ENCODE measurements around the gene TECTA.

TECTA gene

GRCh38 chr11:121108413-121108812, 7.4 kb downstream of the TECTA start:
- Histone ChIP-seq H3F3A (ENCODE audit: control insufficient read depth, insufficient read depth) (no peaks in the 10 kb centered on the region), H3K79me2 (ENCODE audit: control insufficient read depth, low read length) (no peaks in the 10 kb centered on the region), H3K27me3 (ENCODE audit: control insufficient read depth, low read length) (peaks cover 10% of the 10 kb centered on the region), H3K4me3 (ENCODE audit: low read length) (no peak overlapping the region), H3K4me1 (ENCODE audit: control insufficient read depth, low read length) (no peaks in the 10 kb centered on the region), H3K9me2 (replicated peaks; ENCODE audit: control insufficient read depth, low read length) (no peaks in the 10 kb centered on the region), H3K27ac (ENCODE audit: low read depth, low read length) (no peak overlapping the region), H4K20me1 (ENCODE audit: control insufficient read depth, insufficient read depth, low read depth, low read length) (no peaks in the 10 kb centered on the region), H3K4me2 (ENCODE audit: low read length) (no peak overlapping the region), H3K36me3 (ENCODE audit: control insufficient read depth, low read length) (no peaks in the 10 kb centered on the region), H3K9me3 (ENCODE audit: control insufficient read depth, insufficient read depth, low read length) (no peaks in the 10 kb centered on the region)
- TF ChIP-seq EZH2phosphoT487 (IDR thresholded peaks at IDR 0.05; ENCODE audit: borderline replicate concordance, low read length) (no peak), CTCF (IDR thresholded peaks at IDR 0.05; ENCODE audit: low read depth, low read length, poor library complexity, severe bottlenecking) (no peak)

- Histone ChIP-seq H3K4me3 (ENCODE audit: low read length) (no peak overlapping the region), H3K4me1 (ENCODE audit: control insufficient read depth, low read length) (no peaks in the 10 kb centered on the region), H4K20me1 (ENCODE audit: control insufficient read depth, insufficient read depth, low read depth, low read length) (no peaks in the 10 kb centered on the region), H3K27ac (ENCODE audit: low read depth, low read length) (no peak overlapping the region), H3K27me3 (ENCODE audit: control insufficient read depth, low read length) (peaks cover 10% of the 10 kb centered on the region), H3K36me3 (ENCODE audit: control insufficient read depth, low read length) (no peaks in the 10 kb centered on the region), H3K4me2 (ENCODE audit: low read length) (no peak overlapping the region), H3K9me2 (replicated peaks; ENCODE audit: control insufficient read depth, low read length) (no peaks in the 10 kb centered on the region), H3K9me3 (ENCODE audit: control insufficient read depth, insufficient read depth, low read length) (no peaks in the 10 kb centered on the region), H3F3A (ENCODE audit: control insufficient read depth, insufficient read depth) (no peaks in the 10 kb centered on the region), H3K79me2 (ENCODE audit: control insufficient read depth, low read length) (no peaks in the 10 kb centered on the region)
- TF ChIP-seq EZH2phosphoT487 (IDR thresholded peaks at IDR 0.05; ENCODE audit: borderline replicate concordance, low read length) (no peak), CTCF (IDR thresholded peaks at IDR 0.05; ENCODE audit: low read depth, low read length, poor library complexity, severe bottlenecking) (no peak)
Observed at GRCh38 chr11:121109471-121109870, 8.4 kb downstream of the TECTA start.

GRCh38 chr11:121109916-121110586, 9.0 kb downstream of the TECTA start:
- Histone ChIP-seq H3K9me3 (ENCODE audit: control insufficient read depth, insufficient read depth, low read length) (no peaks in the 10 kb centered on the region), H3K4me1 (ENCODE audit: control insufficient read depth, low read length) (no peaks in the 10 kb centered on the region), H3K36me3 (ENCODE audit: control insufficient read depth, low read length) (no peaks in the 10 kb centered on the region), H3K9me2 (replicated peaks; ENCODE audit: control insufficient read depth, low read length) (no peaks in the 10 kb centered on the region), H3F3A (ENCODE audit: control insufficient read depth, insufficient read depth) (no peaks in the 10 kb centered on the region), H3K4me2 (ENCODE audit: low read length) (no peak overlapping the region), H3K27ac (ENCODE audit: low read depth, low read length) (no peak overlapping the region), H3K4me3 (ENCODE audit: low read length) (no peak overlapping the region), H3K79me2 (ENCODE audit: control insufficient read depth, low read length) (no peaks in the 10 kb centered on the region), H4K20me1 (ENCODE audit: control insufficient read depth, insufficient read depth, low read depth, low read length) (no peaks in the 10 kb centered on the region), H3K27me3 (ENCODE audit: control insufficient read depth, low read length) (peaks cover 10% of the 10 kb centered on the region)
- TF ChIP-seq EZH2phosphoT487 (IDR thresholded peaks at IDR 0.05; ENCODE audit: borderline replicate concordance, low read length), result no peak
- no peak for TF ChIP-seq CTCF (IDR thresholded peaks at IDR 0.05; ENCODE audit: low read depth, low read length, poor library complexity, severe bottlenecking)

Measured in DOHH2 (cell line).